Smooth muscle cell (in vitro differentiated cells): ENCODE data around the gene ITGA3. TPM values are rescaled to one million over a fixed set of nuclear protein-coding genes. Genes with fewer than 3 reads are reported as not detected.

Source experiments
- DNase-seq: peaks from one replicate; lab custom pipeline; 2025; ENCODE audit not compliant: unreplicated experiment; lab: John Stamatoyannopoulos, UW
- H2AFZ ChIP-seq: fragments of 200-600 bp; sonication (generic); 2 replicates; pipeline ENCODE4 v1.6.0; 2016; ENCODE audit warnings: antibody characterized with exemption, low read depth, mild to moderate bottlenecking
- H3F3A ChIP-seq: fragments of 200-600 bp; sonication (generic); 2 replicates; pipeline ENCODE4 v1.6.0; 2017; ENCODE audit warnings: antibody characterized with exemption, low read depth
- H3K27ac ChIP-seq: fragments of 200-600 bp; sonication (generic); 2 replicates; pipeline ENCODE4 v1.5.1; 2016; ENCODE audit warnings: low read depth, mild to moderate bottlenecking
- H3K27me3 ChIP-seq: fragments of 200-600 bp; sonication (generic); 2 replicates; pipeline ENCODE4 v1.6.1; 2016; ENCODE audit warnings: low read depth, mild to moderate bottlenecking
- H3K36me3 ChIP-seq: fragments of 200-600 bp; sonication (generic); 2 replicates; pipeline ENCODE4 v1.5.1; 2016; ENCODE audit warnings: low read depth
- H3K4me1 ChIP-seq: fragments of 200-600 bp; sonication (generic); 2 replicates; pipeline ENCODE4 v1.5.1; 2016; ENCODE audit warnings: low read depth
- H3K4me2 ChIP-seq: fragments of 200-600 bp; sonication (generic); 2 replicates; pipeline ENCODE4 v1.6.0; 2016; ENCODE audit warnings: mild to moderate bottlenecking
- H3K4me3 ChIP-seq: fragments of 200-600 bp; sonication (generic); 2 replicates; pipeline ENCODE4 v1.5.1; 2016; ENCODE audit warnings: mild to moderate bottlenecking
- H3K79me2 ChIP-seq: fragments of 200-600 bp; sonication (generic); 2 replicates; pipeline ENCODE4 v1.6.0; 2016; ENCODE audit warnings: low read depth, mild to moderate bottlenecking
- H3K9ac ChIP-seq: fragments of 200-600 bp; sonication (generic); 2 replicates; pipeline ENCODE4 v1.6.0; 2016; ENCODE audit warnings: low read depth
- H3K9me3 ChIP-seq: fragments of 200-600 bp; sonication (generic); replicated peaks from 2 replicates; pipeline ENCODE4 v1.5.1; 2016; ENCODE audit warnings: low read depth
- H4K20me1 ChIP-seq: fragments of 200-600 bp; sonication (generic); 2 replicates; pipeline ENCODE4 v1.6.0; 2016; ENCODE audit warnings: low read depth
- CTCF ChIP-seq: fragments of 200-600 bp; sonication (generic); IDR thresholded peaks from 2 replicates; pipeline ENCODE4 v1.5.1; 2017; ENCODE audit warnings: borderline replicate concordance, mild to moderate bottlenecking, antibody characterized with exemption; ENCODE audit not compliant: insufficient read depth, poor library complexity, severe bottlenecking
- WGBS: methylation state at CpG from one replicate; pipeline ENCODE4 v1.1.7; 2016; ENCODE audit warnings: low lambda C conversion rate; 5-methylcytosine and 5-hydroxymethylcytosine counted together
- polyA plus RNA-seq: library from polyadenylated mRNA; unstranded; fragments of >200 nt; fragmentation: Nextera tagmentation; extraction: Ambion mirVana; gene quantifications from 2 replicates; pipeline ENCODE4 v1.2.1, GENCODE V29; 2016
- total RNA-seq: library from RNA; depleted of rRNA; stranded (reverse); fragments of >200 nt; gene quantifications from 2 replicates; pipeline ENCODE4 v1.2.3, GENCODE V29; 2014

The ITGA3 gene
- total and polyA plus RNA-seq, 2 experiments from 2014 or later = 30.0 to 44.7 TPM

GRCh38 chr17:50096758-50097157, 40.8 kb downstream of the ITGA3 start:
- no peak overlapping the region for H3K4me2 ChIP-seq

GRCh38 chr17:50097455-50097854, 41.5 kb downstream of the ITGA3 start:
- Histone ChIP-seq H3K27me3 (no peaks in the 10 kb centered on the region), H3K4me2 (no peak overlapping the region), H3K36me3 (no peaks in the 10 kb centered on the region), H3K79me2 (peaks cover 8% of the 10 kb centered on the region), H3K9ac (no peak overlapping the region), H3K4me1 (peaks cover 24% of the 10 kb centered on the region), H3F3A (peaks cover 7% of the 10 kb centered on the region), H3K9me3 (no peaks in the 10 kb centered on the region), H4K20me1 (no peaks in the 10 kb centered on the region), H3K27ac (no peak overlapping the region), H3K4me3 (no peak overlapping the region), H2AFZ (no peak overlapping the region)
- no peak for DNase-seq
- WGBS = 82% methylated on average over 7 of the region's 7 CpGs
- TF ChIP-seq CTCF = no peak

More at GRCh38 chr17:50096758-50097157, 40.8 kb downstream of the ITGA3 start:
- Histone ChIP-seq H2AFZ (no peak overlapping the region), H3K4me1 (peaks cover 20% of the 10 kb centered on the region), H4K20me1 (no peaks in the 10 kb centered on the region), H3F3A (peaks cover 7% of the 10 kb centered on the region), H3K79me2 (peaks cover 8% of the 10 kb centered on the region), H3K27ac (no peak overlapping the region), H3K4me3 (no peak overlapping the region), H3K9ac (no peak overlapping the region), H3K36me3 (no peaks in the 10 kb centered on the region), H3K27me3 (no peaks in the 10 kb centered on the region), H3K9me3 (no peaks in the 10 kb centered on the region)
- 89% methylated on average over 3 of the region's 3 CpGs for WGBS
- DNase-seq = no peak
- no peak for TF ChIP-seq CTCF

GRCh38 chr17:50097926-50098325, 42.0 kb downstream of the ITGA3 start:
- 93% methylated on average over 4 of the region's 4 CpGs for WGBS
- no peaks in the 10 kb centered on the region for H3K27me3 ChIP-seq
- H3K4me3 ChIP-seq = no peak overlapping the region
- peaks cover 24% of the 10 kb centered on the region for H3K4me1 ChIP-seq
- H4K20me1 ChIP-seq = no peaks in the 10 kb centered on the region
- no peaks in the 10 kb centered on the region for H3K36me3 ChIP-seq
- no peak overlapping the region for H3K4me2 ChIP-seq
- H2AFZ ChIP-seq = no peak overlapping the region
- TF ChIP-seq CTCF = no peak
- H3F3A ChIP-seq = peaks cover 7% of the 10 kb centered on the region
- H3K27ac ChIP-seq = no peak overlapping the region
- peaks cover 8% of the 10 kb centered on the region for H3K79me2 ChIP-seq
- no peak overlapping the region for H3K9ac ChIP-seq
- no peak for DNase-seq
- H3K9me3 ChIP-seq = no peaks in the 10 kb centered on the region

- WGBS = 95% methylated on average over 4 of the region's 4 CpGs
- Histone ChIP-seq H3F3A (peaks cover 7% of the 10 kb centered on the region), H3K9me3 (no peaks in the 10 kb centered on the region), H3K9ac (no peak overlapping the region), H3K27me3 (no peaks in the 10 kb centered on the region), H3K4me1 (peaks cover 24% of the 10 kb centered on the region), H3K79me2 (peaks cover 8% of the 10 kb centered on the region), H3K4me2 (no peak overlapping the region), H4K20me1 (no peaks in the 10 kb centered on the region), H3K4me3 (no peak overlapping the region), H3K36me3 (no peaks in the 10 kb centered on the region), H3K27ac (no peak overlapping the region), H2AFZ (no peak overlapping the region)
- TF ChIP-seq CTCF = no peak
- no peak for DNase-seq
Measured at GRCh38 chr17:50098583-50098982, 42.7 kb downstream of the ITGA3 start.
